CD14-positive monocyte (primary cell): Measurements from ENCODE around the gene PDE4D. TPM values are rescaled to one million over a fixed set of nuclear protein-coding genes. Genes with fewer than 3 reads are reported as not detected.
"Not testable (repeated sequence)": the region's sequence is repeated elsewhere in the genome, so short reads cannot be mapped to it uniquely, and the experiment has no call there.

ENCODE experiments used
- DNase-seq, 3 donors: peaks; one replicate each; pipeline ENCODE4 v3.0.0-alpha.2; 2011 to 2022
- H2AFZ ChIP-seq: 2 replicates; pipeline ENCODE4 v1.6.0; 2012; ENCODE audit warnings: mild to moderate bottlenecking, low read depth, low read length, inconsistent platforms; ENCODE audit not compliant: insufficient read depth, poor library complexity, severe bottlenecking
- H3K27ac ChIP-seq, 2 donors: 1 replicate in 1 of 2; 2 replicates in 1 of 2; pipeline ENCODE4 v1.5.1; 2012 to 2013; ENCODE audit warnings: low read length in 2 of 2, control low read depth in 1 of 2, inconsistent platforms in 1 of 2, low read depth in 1 of 2, mild to moderate bottlenecking in 1 of 2
- H3K27me3 ChIP-seq, 2 donors: one replicate each; pipeline versions ENCODE4 v1.6.0 to v1.6.1; 2011 to 2013; ENCODE audit warnings: low read length in 2 of 2; ENCODE audit not compliant: control insufficient read depth in 2 of 2, insufficient read depth in 2 of 2
- H3K36me3 ChIP-seq, 2 donors: replicated peaks in 1 of 2; 1 replicate in 1 of 2; 2 replicates in 1 of 2; pipeline versions ENCODE4 v1.5.1 to v1.6.1; 2012 to 2013; ENCODE audit warnings: low read length in 2 of 2, control low read depth in 1 of 2, inconsistent platforms in 1 of 2, mild to moderate bottlenecking in 1 of 2; ENCODE audit not compliant: insufficient read depth in 2 of 2, control insufficient read depth in 1 of 2
- H3K4me1 ChIP-seq, 2 donors: 1 replicate in 1 of 2; 2 replicates in 1 of 2; pipeline versions ENCODE4 v1.5.1 to v1.6.1; 2012 to 2013; ENCODE audit warnings: low read length in 2 of 2, control low read depth in 1 of 2, inconsistent platforms in 1 of 2, mild to moderate bottlenecking in 1 of 2, moderate library complexity in 1 of 2; ENCODE audit not compliant: insufficient read depth in 2 of 2, control insufficient read depth in 1 of 2
- H3K4me2 ChIP-seq: replicated peaks from 2 replicates; pipeline ENCODE3; 2012; ENCODE audit warnings: low read length, moderate library complexity, mild to moderate bottlenecking; ENCODE audit not compliant: poor library complexity, severe bottlenecking; ENCODE audit errors: extremely low read depth
- H3K4me3 ChIP-seq, 3 experiments: fragments of 200-600 bp in 1 of 3; sonication (generic) in 1 of 3; replicated peaks in 1 of 3; 1 replicate in 2 of 3; 2 replicates in 1 of 3; pipeline ENCODE4 v1.5.1; 2011 to 2013; ENCODE audit warnings: low read length in 3 of 3, mild to moderate bottlenecking in 3 of 3, control low read depth in 2 of 3, low read depth in 2 of 3, inconsistent platforms in 1 of 3, moderate library complexity in 1 of 3
- H3K79me2 ChIP-seq: 2 replicates; pipeline ENCODE4 v1.6.0; 2012; ENCODE audit warnings: mild to moderate bottlenecking, control low read depth, inconsistent platforms, low read length, moderate library complexity; ENCODE audit not compliant: insufficient read depth
- H3K9ac ChIP-seq: 2 replicates; pipeline ENCODE4 v1.6.0; 2017; ENCODE audit warnings: low read length, mild to moderate bottlenecking; ENCODE audit not compliant: insufficient read depth, poor library complexity, severe bottlenecking
- H3K9me3 ChIP-seq, 2 donors: replicated peaks in 1 of 2; 1 replicate in 1 of 2; 2 replicates in 1 of 2; pipeline versions ENCODE4 v1.5.1 to v1.6.1; 2012 to 2013; ENCODE audit warnings: low read length in 2 of 2, control low read depth in 1 of 2; ENCODE audit not compliant: control insufficient read depth in 1 of 2, insufficient read depth in 1 of 2
- H4K20me1 ChIP-seq: 2 replicates; pipeline ENCODE4 v1.6.0; 2012; ENCODE audit warnings: mild to moderate bottlenecking, low read length, control low read depth, moderate library complexity; ENCODE audit not compliant: insufficient read depth
- H3K27ac Mint-ChIP-seq, 7 donors: one replicate each; pipeline ENCODE4 v1.8.0; 2020; ENCODE audit warnings: mild to moderate bottlenecking in 7 of 7, mixed read lengths in 7 of 7, moderate library complexity in 6 of 7, inconsistent platforms in 2 of 7
- H3K27me3 Mint-ChIP-seq, 3 donors: one replicate each; pipeline ENCODE4 v1.8.0; 2021 to 2022; ENCODE audit warnings: low read depth in 3 of 3, mild to moderate bottlenecking in 3 of 3, mixed read lengths in 3 of 3, moderate library complexity in 3 of 3, inconsistent platforms in 1 of 3
- H3K36me3 Mint-ChIP-seq, 2 donors: one replicate each; pipeline ENCODE4 v1.8.0; 2020; ENCODE audit warnings: mixed read lengths in 2 of 2, inconsistent platforms in 1 of 2, mild to moderate bottlenecking in 1 of 2
- H3K4me1 Mint-ChIP-seq: one replicate; pipeline ENCODE4 v1.8.0; 2020; ENCODE audit warnings: mild to moderate bottlenecking, mixed read lengths
- H3K4me3 Mint-ChIP-seq, 2 donors: one replicate each; pipeline ENCODE4 v1.8.0; 2020; ENCODE audit warnings: mild to moderate bottlenecking in 2 of 2, mixed read lengths in 2 of 2, moderate library complexity in 1 of 2
- H3K9me3 Mint-ChIP-seq, 7 donors: one replicate each; pipeline ENCODE4 v1.8.0; 2020 to 2022; ENCODE audit warnings: mixed read lengths in 7 of 7, mild to moderate bottlenecking in 6 of 7, moderate library complexity in 6 of 7, inconsistent platforms in 2 of 7
- CTCF ChIP-seq: fragments of 200-600 bp; IDR thresholded peaks from one replicate; pipeline ENCODE4 v1.8.0; 2022; ENCODE audit warnings: antibody characterized with exemption, mild to moderate bottlenecking
- WGBS: methylation state at CpG from one replicate; pipeline ENCODE4 v1.1.5; 2013; ENCODE audit warnings: missing lambda C conversion rate; ENCODE audit not compliant: insufficient coverage; 5-methylcytosine and 5-hydroxymethylcytosine counted together
- intact Hi-C, 2 donors: fragments of 100-400 bp; cut with micrococcal nuclease; formaldehyde crosslinking; loops; one replicate each; pipeline versions ENCODE4 v1.15.0 to v1.15.1; 2023
- polyA plus RNA-seq, 3 donors: library from polyadenylated mRNA; depleted of rRNA in 1 of 3; unstranded in 2 of 3; stranded (reverse) in 1 of 3; fragments of 300-500 nt in 2 of 3; fragments of >200 nt in 1 of 3; fragmentation: Illumina TruSeq in 2 of 3; gene quantifications; 1 replicate in 2 of 3; 2 replicates in 1 of 3; pipeline ENCODE4 v1.2.3, GENCODE V29; 2012 to 2021

PDE4D gene
- polyA plus RNA-seq, 3 donors: 1.9 to 3.4 (median 2.8) TPM

GRCh38 chr5:59412428-59412827, 481.1 kb downstream of the PDE4D start:
- Mint-ChIP-seq H3K36me3 (peaks cover 0 to 3% of the 10 kb centered on the region in 2 donors), H3K4me3 (no peak overlapping the region), H3K27me3 (peaks cover 0 to 3% (median 1%) of the 10 kb centered on the region in 3 donors), H3K27ac (no peak overlapping the region), H3K9me3 (peaks cover 7 to 18% (median 16%) of the 10 kb centered on the region in 7 donors), H3K4me1 (no peaks in the 10 kb centered on the region)
- Histone ChIP-seq H3K9ac (no peak overlapping the region), H3K9me3 (peaks cover under 1 to 10% of the 10 kb centered on the region in 2 donors), H2AFZ (no peak overlapping the region), H3K27ac (no peak overlapping the region), H4K20me1 (no peaks in the 10 kb centered on the region), H3K36me3 (no peaks in the 10 kb centered on the region), H3K4me2 (no peak overlapping the region), H3K4me1 (no peaks in the 10 kb centered on the region), H3K4me3 (no peak overlapping the region), H3K27me3 (no peaks in the 10 kb centered on the region), H3K79me2 (no peaks in the 10 kb centered on the region)
- intact Hi-C loops: no loop called here
- WGBS: no CpG with 5 or more reads among the region's 2 CpGs
- no peak for DNase-seq
- TF ChIP-seq CTCF: no peak

- DNase-seq, H3K27me3 ChIP-seq, H4K20me1 ChIP-seq, H2AFZ ChIP-seq, H3K79me2 ChIP-seq, intact Hi-C loops, H3K4me1 Mint-ChIP-seq, H3K27ac ChIP-seq, H3K27ac Mint-ChIP-seq, H3K4me1 ChIP-seq, H3K4me3 ChIP-seq, H3K27me3 Mint-ChIP-seq, H3K36me3 ChIP-seq, H3K4me3 Mint-ChIP-seq, H3K9ac ChIP-seq, H3K36me3 Mint-ChIP-seq, H3K4me2 ChIP-seq: not testable (repeated sequence)
- H3K9me3 Mint-ChIP-seq: peaks cover 14 to 35% (median 27%) of the 10 kb centered on the region in 7 donors
- 100% methylated on average over 2 of the region's 3 CpGs for WGBS
- peaks cover 8 to 21% of the 10 kb centered on the region in 2 donors for H3K9me3 ChIP-seq
Observed at GRCh38 chr5:59408997-59409396, 484.5 kb downstream of the PDE4D start.
